ENCODE data around the gene DYNLRB1.
A peak's percentile ranks its signal among the peaks of the same experiment; 100 is the strongest.

Gene DYNLRB1

DNA sequence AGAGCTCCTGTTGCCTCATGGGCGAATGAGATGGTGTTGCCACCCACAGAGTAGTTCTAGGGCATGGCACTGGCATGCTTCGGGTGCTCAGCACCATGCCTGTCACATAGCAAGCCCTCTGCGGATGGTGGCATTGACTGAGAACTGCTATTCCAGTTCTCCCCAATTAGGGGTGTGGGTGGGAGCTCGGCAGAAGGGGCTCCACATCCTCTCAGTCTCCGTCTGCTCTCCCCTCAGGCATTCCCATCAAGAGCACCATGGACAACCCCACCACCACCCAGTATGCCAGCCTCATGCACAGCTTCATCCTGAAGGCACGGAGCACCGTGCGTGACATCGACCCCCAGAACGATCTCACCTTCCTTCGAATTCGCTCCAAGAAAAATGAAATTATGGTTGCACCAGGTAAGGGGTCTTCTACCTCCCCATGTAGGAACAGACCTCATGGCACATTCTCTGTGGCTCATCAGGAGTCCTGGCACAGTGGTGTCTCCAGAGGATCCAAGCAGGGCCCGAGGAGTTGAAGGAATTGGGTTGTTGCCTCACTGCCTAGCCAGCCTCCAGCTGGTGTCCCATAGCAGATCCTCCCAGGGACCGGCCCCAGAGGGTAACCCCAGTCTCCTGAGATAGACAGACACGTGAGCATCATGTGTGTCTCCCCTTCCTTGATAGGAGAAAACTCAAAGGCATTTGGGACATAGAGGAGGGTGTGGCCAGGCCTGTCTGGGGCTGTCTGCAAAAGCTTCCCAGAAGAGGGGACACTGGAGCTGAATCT, 18.4 kb downstream of the DYNLRB1 start:
- no peak for DNase-seq (ENCODE audit: low spot score)

DNA sequence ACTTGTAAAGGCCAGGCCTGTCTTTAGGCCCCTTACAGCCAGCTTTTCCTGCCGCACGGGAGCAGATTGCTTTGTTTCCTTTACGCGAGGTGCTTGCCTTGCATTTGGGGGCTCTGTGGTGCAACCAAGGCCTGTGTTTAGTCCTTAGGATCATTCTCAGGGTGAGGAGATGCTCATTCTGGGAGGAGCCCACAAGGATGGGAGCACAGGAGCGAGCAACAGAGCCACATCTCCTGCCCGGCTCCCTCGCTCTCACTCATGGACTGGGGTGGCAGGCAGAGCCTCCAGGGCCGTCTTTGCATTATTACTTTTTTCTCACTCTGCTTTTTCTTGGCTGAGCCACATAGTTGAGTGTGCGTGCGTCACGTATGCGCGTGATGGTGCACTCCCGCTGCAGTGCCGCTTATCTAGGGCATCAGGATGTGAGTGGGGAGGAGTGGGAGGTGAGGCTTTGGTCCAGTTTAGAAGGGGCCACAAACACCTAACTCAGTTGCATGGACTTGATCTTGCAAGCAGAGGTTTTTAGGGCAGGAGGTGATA, 19.1 kb downstream of the DYNLRB1 start:
- no peak for DNase-seq (ENCODE audit: low spot score)

DNA sequence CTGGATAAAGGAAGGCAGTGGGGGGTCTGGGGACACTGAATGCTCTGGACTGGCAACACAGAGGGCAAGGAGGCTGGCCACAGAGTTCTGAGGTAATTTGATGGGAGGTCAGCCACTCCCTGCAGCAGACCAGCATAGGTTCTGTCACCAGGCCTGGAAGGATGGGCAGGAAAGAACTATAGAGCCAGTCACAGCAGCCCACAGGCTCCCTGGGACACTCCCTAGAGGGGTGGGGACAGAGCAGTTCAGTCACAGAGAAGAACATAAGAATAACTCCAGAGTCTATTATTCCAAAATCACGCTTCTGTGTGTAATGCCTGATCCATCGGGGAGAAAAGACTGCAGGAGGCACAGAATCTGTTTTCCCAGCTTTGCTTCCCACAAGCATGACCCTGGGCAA, 19.6 kb downstream of the DYNLRB1 start:
- no peak for DNase-seq (ENCODE audit: low spot score)

DNA sequence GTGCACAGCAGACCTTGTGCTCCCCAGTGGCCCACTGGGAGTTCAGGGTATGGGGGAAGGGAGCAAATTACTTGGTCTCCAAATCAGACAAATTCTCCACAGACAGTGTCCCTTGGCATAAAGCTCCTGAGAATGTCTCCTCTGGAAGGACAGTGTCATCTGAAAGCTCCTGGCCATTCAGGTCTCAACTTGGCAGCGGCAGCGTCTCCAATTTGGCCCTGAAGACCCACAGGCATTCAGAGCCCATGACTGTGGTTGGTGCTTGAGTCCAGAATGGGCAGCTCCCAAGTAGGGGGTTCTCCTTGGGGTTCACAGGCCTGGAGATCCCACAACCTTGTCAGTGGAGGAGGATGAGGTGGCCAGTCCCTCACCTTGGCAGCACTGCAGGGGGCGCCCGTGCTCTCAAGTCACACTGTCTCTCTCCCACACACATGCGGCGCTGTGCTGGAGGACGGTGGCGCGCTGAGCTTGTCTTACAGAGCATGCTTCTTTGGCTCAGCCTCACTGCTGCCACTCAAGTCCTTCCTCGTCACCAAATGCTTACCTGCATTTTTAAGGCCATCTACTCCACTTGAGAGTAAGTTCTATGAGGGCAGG, 20.7 kb downstream of the DYNLRB1 start:
- peak; percentile 78 for DNase-seq (ENCODE audit: low spot score)

DNA sequence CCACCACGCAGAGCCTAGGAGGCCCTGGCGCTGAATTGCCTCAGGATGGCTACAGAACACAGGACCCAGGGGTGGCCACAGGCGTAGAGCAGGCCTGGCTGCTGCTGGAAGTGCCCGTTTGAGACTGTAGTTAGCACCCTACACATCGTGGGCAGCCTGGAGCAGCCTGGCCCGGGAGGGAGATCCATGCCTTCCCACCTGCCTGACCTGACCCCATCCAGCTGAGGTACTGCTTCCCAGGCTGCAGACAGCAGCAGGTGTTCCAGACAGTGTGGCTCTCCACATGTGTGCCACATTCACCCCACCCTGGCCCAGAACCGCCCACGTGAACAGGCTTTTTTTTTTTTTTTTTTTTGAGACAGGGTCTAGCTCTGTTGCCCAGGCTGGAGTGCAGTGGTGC, 21.4 kb downstream of the DYNLRB1 start:
- DNase-seq (ENCODE audit: low spot score), result no peak

DNA sequence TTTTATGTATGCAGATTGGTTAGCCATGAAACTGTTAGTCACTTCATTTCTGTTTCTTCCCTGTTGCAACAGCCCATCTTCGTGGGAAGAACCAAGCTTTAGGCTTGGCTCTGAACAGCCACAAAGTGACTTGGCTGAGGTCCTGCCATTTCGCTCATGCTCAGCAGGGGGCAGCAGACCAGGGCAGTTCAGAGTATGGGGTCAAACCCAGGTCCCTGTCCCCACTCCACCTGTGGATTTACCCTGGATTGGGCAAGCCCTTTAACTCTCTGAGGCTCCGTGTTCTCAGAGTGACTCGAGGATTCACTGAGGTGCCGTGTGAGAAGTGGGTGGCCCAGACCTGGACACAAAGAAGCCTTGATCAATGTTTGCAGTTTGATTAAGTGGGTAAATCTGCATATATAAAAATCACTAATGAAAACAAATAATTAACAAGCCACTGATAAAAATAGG, 22.5 kb downstream of the DYNLRB1 start:
- peak; percentile 62 for DNase-seq (ENCODE audit: low spot score)

DNA sequence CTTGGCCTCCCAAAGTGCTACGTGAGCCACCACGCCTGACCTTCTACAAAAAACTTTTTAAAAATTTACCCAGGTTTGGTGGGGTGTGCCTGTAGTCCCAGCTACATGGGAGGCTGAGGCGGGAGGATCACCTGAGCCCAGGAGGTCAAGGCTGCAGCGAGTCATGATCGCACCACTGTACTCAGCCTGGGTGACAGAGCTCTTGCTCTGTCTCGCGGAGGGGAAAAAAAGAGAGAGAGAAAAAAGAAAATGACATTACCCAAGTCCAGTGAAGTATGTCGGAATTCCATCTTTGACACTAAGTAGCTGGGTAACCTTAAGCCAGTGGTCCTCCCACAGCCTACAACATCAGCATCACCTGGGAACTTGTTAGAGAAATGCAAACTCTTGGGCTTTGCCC, 23.5 kb downstream of the DYNLRB1 start:
- DNase-seq (ENCODE audit: low spot score), result no peak

DNA sequence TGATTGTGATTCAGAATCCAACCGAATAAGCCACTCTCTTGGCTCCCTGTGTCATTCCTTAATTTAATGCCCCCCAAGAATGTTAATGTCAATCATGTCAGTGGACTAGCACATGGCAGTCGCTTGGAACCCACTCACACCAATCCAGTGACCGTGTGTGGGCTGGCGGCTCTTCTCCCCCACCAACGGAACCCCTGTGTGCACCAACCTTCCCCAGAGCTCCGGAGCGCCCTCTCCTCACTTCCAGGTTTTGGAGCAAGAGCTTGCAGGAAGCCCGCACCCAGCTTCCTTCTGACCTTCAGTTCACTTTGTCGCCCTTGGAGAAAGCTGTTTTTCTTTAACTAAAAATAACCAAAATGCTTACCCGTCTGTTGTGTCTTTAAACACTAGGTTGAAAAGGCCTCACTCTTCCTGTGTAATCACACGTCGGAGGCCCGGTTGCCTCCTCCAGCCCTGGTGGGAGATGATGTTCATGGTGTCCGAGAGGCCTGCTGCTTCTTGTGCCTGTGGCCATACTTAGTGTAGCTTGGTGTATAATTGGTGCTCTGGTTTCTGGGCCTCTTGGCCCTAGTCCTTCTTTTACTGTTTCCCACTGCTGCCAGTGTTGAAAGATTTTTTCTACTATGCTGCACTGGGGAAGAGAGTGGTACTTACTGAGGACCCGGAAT, 24.5 kb downstream of the DYNLRB1 start:
- no peak for DNase-seq (ENCODE audit: low spot score)

DNA sequence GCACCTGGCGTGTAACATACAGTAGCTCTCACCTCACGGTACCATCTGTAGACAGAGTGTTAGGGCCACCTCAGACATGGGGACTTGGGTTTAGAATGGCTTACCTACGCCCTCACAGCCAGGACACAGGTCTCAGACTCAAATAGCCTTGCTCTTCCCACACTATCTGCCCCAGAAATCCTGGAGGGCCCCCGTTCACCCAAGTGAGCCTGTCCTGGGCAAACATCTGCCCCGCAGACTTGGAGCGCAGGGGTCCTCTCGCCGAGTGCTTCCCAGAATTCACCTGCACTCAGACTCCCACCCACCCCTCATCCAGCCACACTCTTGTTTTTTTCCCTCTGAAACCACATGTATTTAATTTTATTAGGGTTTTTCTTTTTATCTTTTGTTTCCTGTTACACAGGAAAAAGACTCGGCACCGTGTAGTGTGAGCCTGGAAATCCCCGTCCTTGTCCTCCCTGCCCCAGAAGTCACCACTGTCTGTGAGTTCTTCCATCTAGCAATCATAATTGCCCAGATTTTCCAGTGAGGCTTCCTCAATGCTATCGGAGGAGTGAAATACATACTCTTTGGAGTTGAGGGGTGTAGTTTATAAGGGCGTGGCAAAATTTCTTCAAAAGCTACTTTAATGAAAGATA, 25.2 kb downstream of the DYNLRB1 start:
- no peak for DNase-seq (ENCODE audit: low spot score)

DNA sequence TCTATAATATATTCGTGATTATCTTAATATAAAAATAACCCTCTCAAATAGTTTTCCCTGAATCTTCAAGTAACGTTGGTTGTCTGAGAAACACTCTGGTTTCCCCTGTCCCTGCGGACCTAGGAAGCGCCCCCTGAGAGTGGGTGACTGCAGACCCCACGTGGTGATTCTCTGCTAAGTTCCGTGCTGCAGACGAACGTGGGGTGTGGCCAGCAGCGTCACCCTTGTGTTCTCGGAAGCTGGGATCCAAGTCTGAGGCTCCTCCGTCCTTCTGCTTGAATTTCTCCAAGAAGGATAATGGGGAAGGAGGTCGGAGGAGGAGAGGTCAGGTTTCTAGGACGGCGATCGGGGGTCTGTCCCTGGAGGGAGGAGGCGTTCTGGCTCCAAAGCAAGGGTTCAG, 25.7 kb downstream of the DYNLRB1 start:
- DNase-seq (ENCODE audit: low spot score), result no peak

DNA sequence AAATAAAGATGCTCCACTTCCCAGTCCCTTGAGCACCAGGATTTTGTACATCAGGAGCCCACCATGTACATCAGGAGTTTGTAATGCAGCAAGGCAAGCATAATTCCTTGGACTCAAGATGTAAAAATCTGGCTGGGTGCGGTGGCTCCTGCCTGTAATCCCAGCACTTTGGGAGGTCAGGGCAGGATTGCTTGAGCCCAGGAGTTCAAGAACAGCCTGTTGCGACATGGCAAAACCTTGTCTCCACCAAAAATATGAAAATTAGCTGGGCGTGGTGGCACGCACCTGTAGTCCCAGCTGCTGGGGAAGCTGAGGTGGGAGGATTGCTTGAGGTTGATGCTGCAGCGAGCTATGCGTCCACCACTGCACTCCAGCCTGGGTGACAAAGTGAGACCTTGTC, 26.2 kb downstream of the DYNLRB1 start:
- no peak for DNase-seq (ENCODE audit: low spot score)

DNA sequence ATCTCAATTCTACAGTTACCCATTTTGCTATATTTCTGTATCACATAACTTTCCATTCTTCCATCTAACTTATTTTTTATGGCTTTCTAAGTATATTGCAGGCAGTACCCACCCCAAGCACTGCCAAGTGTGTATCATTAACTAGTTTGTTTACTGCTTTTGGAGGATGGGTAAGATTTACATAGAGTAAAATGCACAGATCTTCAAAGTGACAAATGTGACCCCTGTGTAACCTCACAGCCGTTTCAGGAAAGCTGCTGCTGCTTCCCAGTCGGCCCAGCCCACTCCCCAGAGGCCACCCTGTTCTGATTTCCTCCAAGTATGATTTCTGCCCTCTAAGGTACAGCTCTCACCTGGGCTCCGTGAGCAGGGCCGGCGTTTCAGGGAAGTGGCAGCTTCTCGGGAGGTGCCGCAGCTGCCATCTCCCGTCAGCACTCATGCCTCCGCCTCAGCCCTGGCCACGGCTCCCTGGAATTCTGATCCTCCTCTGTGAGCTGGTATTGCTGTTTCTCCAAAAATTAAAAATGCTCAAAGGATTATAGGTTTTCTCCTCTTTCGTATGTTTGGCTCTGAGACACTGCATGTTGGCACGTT, 27.3 kb downstream of the DYNLRB1 start:
- no peak for DNase-seq (ENCODE audit: low spot score)

DNA sequence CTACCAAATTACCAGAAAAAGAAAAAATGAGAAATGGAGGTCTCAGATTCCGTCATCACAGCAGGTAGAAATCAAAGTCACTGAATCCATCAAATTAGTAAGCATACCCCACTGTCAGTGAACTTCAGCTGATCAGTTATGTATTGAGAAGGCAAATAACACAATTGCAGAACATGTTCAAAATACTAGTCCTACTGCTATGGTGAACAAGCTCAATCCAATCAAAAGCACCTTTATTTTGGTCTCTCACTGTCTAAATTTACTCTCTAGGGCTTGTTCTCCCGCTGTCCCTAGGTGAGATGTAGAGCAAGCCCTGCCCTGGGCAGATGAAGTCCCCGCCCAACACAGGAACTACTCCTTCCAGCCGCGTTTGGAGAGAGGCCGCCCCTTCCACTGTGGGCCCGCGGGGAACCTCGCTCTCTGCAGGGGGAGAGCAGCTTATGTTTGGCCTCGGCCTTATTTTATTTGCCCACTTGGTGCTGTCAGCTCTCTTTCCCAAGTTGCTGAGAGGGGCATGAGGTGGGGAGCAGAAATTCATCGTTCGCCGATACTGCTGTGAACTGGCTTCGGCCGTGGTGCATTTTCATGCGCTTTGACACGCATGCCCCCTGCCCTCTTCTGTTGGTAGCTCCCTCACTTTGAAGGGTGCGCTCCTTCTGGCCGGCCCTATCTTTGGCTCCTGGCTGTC, 28.0 kb downstream of the DYNLRB1 start:
- no peak for DNase-seq (ENCODE audit: low spot score)

DNA sequence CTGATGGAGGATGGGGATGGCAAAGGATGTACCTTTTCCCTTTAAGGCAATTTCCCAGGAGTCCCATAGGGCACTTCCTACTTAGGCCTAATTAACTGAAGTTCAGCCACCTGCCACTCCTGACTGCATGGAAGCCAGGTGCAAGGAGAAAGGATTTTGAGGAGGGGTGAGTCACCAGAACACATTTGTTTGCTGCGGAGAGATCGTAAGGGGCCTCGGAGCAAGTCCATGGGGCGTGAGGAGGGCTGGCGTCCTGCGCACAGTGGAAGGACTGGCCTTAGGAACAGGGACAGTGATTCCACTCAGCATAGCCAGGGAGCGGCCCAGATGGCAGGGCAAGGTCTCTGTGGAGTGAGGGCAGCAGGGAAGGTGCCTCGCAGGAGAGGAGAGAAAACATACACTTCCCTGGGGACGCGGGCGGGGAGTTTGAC, 30.5 kb downstream of the DYNLRB1 start:
- DNase-seq (ENCODE audit: low spot score), result no peak

DNA sequence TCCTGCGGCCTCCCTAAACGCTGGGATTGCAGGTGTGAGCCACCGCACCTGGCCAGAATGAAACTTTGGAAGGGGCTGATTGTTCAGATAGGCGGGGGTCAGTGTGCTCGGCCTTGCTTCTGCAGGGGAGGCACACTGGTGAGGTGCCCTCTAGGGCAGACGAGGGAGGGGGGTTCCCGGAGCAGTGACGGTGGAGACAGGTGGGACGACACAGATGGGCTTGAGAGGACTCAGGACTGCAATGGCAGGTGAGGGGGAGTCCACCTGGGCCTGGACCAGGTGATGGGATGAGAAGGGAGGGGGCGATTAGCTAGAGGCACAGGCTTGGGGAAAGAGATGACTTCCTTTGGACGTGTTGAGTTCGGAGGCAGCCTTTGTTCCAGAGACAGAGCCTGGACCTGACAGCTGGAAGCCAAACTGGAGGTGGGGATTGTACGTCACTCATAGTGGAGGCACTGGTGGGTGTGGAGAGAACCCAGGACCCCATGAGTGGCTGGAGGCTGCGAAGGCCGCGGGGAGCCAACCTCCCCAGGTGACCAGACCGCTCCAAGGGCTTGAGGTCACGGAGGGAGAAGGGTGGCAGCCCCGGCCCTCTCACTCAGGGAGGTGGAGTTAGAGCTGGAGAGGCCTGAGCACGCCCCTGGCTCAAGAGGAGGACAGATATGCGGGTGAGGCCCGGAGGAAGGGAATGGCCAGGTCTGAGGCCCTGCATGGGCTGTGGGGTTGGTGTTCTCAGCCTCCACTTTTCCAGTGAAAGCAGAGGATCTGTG, 31.8 kb downstream of the DYNLRB1 start:
- DNase-seq (ENCODE audit: low spot score), result no peak

DNA sequence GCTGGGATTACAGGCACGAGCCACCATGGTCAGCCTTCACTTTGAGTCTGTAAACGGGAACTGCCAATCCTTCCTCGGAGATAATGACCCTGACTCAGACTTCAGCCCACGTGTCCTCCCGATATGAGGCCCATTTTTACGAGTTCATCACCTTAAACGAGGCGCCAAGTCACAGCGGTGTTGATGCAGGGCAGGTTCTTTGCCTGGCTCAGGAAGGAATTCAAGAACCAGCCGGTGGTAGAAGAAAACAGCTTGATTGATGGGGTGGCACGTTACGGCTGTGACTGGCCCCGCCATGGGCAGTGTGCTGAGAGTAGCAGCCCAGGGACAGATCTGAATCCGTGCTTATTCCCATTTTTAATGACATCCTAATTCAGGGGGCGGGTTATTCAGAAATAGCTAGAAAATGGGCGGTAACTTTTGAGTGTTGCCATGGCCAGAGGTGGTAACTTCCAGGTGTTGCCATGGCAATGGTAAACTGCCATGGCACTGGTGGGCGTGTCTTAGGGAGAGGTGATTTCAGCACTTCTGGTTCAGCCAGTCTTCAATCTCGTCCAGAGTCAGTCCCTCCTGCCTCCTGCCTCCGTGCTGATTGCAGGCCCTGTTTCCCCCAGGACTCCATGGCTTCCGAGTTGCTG, 33.2 kb downstream of the DYNLRB1 start:
- DNase-seq (ENCODE audit: low spot score), result no peak

DNA sequence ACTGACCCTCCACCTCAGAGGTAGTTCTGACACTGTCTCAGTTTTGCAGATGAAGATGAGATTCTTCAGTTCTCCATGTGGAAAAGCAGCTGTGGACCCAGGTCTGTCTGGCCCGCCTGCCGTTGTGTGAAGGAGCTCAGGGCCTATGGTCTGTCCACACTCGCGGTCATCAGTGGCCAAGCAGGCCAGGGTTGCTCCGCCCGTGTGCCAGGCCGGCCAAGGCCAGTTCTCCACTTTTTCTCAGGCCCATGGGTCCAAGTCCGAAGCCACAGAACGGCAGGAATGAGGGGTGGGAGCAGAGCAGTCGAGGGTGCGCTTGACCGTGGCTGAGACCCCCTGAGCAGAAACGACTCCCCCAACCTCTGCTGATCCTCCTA, 33.7 kb downstream of the DYNLRB1 start:
- no peak for DNase-seq (ENCODE audit: low spot score)

DNA sequence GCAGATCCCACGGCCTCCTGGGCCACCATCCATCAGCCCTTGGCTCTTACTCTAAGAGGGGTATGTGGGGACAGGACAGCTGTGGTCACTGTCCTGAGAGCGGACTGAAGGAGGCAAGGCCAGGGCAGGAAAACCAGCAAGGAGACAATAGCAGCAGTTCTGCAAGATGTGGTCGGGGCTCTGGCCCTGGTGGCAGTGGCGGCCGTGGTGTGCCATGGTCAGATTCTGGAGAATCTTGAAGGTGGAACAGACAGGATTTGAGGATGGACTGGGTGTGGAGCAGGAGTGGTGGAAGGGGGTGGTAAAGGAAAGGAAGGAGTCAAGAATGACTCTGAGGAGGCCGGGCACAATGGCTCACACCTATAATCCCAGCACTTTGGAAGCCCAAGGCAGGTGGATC, 36.3 kb downstream of the DYNLRB1 start:
- no peak for DNase-seq (ENCODE audit: low spot score)

DNA sequence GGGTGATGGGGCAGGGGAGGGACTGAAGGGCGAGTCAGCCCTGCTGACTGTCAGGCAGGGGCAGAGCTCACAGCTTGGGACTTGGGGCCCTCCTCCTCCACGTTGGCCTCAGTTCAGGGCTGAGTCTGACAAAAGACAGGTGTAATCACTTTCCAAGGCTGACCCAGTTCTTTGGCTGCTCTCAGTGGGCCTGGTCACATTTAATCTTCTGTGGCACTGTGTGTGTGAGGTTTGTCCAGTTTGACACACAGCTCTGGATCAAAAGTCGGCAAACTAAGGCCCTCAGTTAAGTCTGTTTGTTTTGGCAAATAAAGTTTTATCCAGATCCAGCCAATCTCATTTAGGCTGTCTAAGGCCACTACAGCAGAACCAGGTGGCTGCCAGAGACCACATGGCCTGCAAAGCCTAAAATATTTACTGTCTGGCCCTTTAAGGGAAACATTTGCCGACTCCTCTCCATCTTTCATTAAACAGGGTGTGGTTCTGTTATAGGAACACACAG, 37.2 kb downstream of the DYNLRB1 start:
- DNase-seq (ENCODE audit: low spot score), result no peak

DNA sequence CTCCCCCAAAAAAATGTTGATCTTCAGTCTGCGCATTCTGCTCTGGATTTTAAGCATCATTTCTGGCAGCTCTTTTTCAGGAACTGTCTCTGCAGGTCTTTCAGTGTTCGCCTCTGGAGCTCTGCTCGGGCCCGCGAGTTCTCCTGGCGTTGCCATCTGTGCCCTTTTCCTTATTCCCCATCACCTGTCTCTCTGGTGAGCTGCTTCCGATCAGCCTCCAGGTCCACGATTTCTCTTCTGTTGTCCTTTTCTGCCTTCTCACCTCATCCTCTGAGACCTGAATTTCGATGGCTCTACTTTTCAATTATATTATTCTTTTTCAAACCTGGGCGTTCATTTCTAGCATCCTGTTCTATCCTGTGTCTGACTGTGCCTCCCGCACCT, 41.7 kb downstream of the DYNLRB1 start:
- DNase-seq (ENCODE audit: low spot score), result no peak

Data from Ammon's horn (tissue), 1 donor.